ENCODE measurements around the gene VTI1B. TPM values are rescaled to one million over a fixed set of nuclear protein-coding genes. Genes with fewer than 3 reads are reported as not detected.

The VTI1B gene
- total RNA-seq, 1 donor from 2014 or later, result 64.3 TPM

- no peaks in the 10 kb centered on the region for H3K27me3 ChIP-seq (ENCODE audit: control insufficient read depth, insufficient read depth, low read length)
- no peak for DNase-seq (ENCODE audit: low read depth)
- no peaks in the 10 kb centered on the region for H3K36me3 ChIP-seq (ENCODE audit: control insufficient read depth, insufficient read depth, low read length)
- no peak for TF ChIP-seq CTCF (IDR thresholded peaks at IDR 0.05; ENCODE audit: insufficient read depth, low read length, poor library complexity, severe bottlenecking)
- H3K4me3 ChIP-seq (ENCODE audit: low read depth, low read length), result no peak overlapping the region
Observed at GRCh38 chr14:67680941-67681340, 6.5 kb upstream of the VTI1B start.

- H3K4me3 ChIP-seq (ENCODE audit: low read depth, low read length), result no peak overlapping the region
- H3K27me3 ChIP-seq (ENCODE audit: control insufficient read depth, insufficient read depth, low read length), result no peaks in the 10 kb centered on the region
- no peak for TF ChIP-seq CTCF (IDR thresholded peaks at IDR 0.05; ENCODE audit: insufficient read depth, low read length, poor library complexity, severe bottlenecking)
- no peaks in the 10 kb centered on the region for H3K36me3 ChIP-seq (ENCODE audit: control insufficient read depth, insufficient read depth, low read length)
- DNase-seq (ENCODE audit: low read depth), result no peak
Observed at GRCh38 chr14:67680121-67680602, 5.7 kb upstream of the VTI1B start.

- no peak for DNase-seq (ENCODE audit: low read depth)
- TF ChIP-seq CTCF (IDR thresholded peaks at IDR 0.05; ENCODE audit: insufficient read depth, low read length, poor library complexity, severe bottlenecking), result no peak
Observed at GRCh38 chr14:67679006-67679405, 4.6 kb upstream of the VTI1B start.

GRCh38 chr14:67675219-67675582 lies 769 bp upstream of the VTI1B start:
- DNase-seq (ENCODE audit: low read depth), result no peak
- peak overlapping the region; percentile 85 for H3K4me3 ChIP-seq (ENCODE audit: low read depth, low read length)
- no peaks in the 10 kb centered on the region for H3K36me3 ChIP-seq (ENCODE audit: control insufficient read depth, insufficient read depth, low read length)
- H3K27me3 ChIP-seq (ENCODE audit: control insufficient read depth, insufficient read depth, low read length), result no peaks in the 10 kb centered on the region
- no peak for TF ChIP-seq CTCF (IDR thresholded peaks at IDR 0.05; ENCODE audit: insufficient read depth, low read length, poor library complexity, severe bottlenecking)

More at GRCh38 chr14:67679006-67679405, 4.6 kb upstream of the VTI1B start:
- Histone ChIP-seq H3K27me3 (ENCODE audit: control insufficient read depth, insufficient read depth, low read length) (no peaks in the 10 kb centered on the region), H3K36me3 (ENCODE audit: control insufficient read depth, insufficient read depth, low read length) (no peaks in the 10 kb centered on the region), H3K4me3 (ENCODE audit: low read depth, low read length) (no peak overlapping the region)

GRCh38 chr14:67674139-67674479 lies 323 bp downstream of the VTI1B start:
- DNase-seq (ENCODE audit: low read depth), result no peak
- H3K36me3 ChIP-seq (ENCODE audit: control insufficient read depth, insufficient read depth, low read length), result no peaks in the 10 kb centered on the region
- no peaks in the 10 kb centered on the region for H3K27me3 ChIP-seq (ENCODE audit: control insufficient read depth, insufficient read depth, low read length)
- H3K4me3 ChIP-seq (ENCODE audit: low read depth, low read length), result peak overlapping the region; percentile 85
- TF ChIP-seq CTCF (IDR thresholded peaks at IDR 0.05; ENCODE audit: insufficient read depth, low read length, poor library complexity, severe bottlenecking), result peak; percentile 38

GRCh38 chr14:67673451-67673850 lies 981 bp downstream of the VTI1B start:
- no peak for DNase-seq (ENCODE audit: low read depth)
- TF ChIP-seq CTCF (IDR thresholded peaks at IDR 0.05; ENCODE audit: insufficient read depth, low read length, poor library complexity, severe bottlenecking), result no peak

More at GRCh38 chr14:67673451-67673850, 981 bp downstream of the VTI1B start:
- Histone ChIP-seq H3K36me3 (ENCODE audit: control insufficient read depth, insufficient read depth, low read length) (no peaks in the 10 kb centered on the region), H3K27me3 (ENCODE audit: control insufficient read depth, insufficient read depth, low read length) (no peaks in the 10 kb centered on the region), H3K4me3 (ENCODE audit: low read depth, low read length) (peak overlapping the region; percentile 85)

All from kidney epithelial cell (primary cell).